GM06990 (cell line): Measurements from ENCODE around the gene ANKS1B.
A peak's percentile ranks its signal among the peaks of the same experiment; 100 is the strongest.

ENCODE experiments used
- DNase-seq: peaks from one replicate; pipeline ENCODE4 v3.0.0-alpha.2; 2011; ENCODE audit not compliant: insufficient read length; ENCODE audit errors: extremely low read depth
- H3K27me3 ChIP-seq: replicated peaks from 2 replicates; pipeline ENCODE4 v1.6.0; 2011; ENCODE audit warnings: low read length; ENCODE audit not compliant: control insufficient read depth, insufficient read depth
- H3K36me3 ChIP-seq: 2 replicates; pipeline ENCODE4 v1.5.1; 2011; ENCODE audit warnings: low read length; ENCODE audit not compliant: control insufficient read depth, insufficient read depth
- H3K4me3 ChIP-seq: replicated peaks from 2 replicates; pipeline ENCODE4 v1.5.1; 2011; ENCODE audit warnings: low read depth, mild to moderate bottlenecking, control low read depth, low read length
- CTCF ChIP-seq: IDR thresholded peaks from 2 replicates; pipeline ENCODE4 v1.5.1; 2011; ENCODE audit warnings: low read length, control low read depth, mild to moderate bottlenecking, inconsistent platforms; ENCODE audit not compliant: insufficient read depth, poor library complexity, severe bottlenecking

Gene ANKS1B

GRCh38 chr12:99984271-99985128, at the start of gene ANKS1B:
TSS of gene ANKS1B (minus strand) at chr12:99984936. CDS start at chr12:99984237, 699 bp downstream.
- peak; percentile 33 for DNase-seq
- Histone ChIP-seq H3K4me3 (peak within 1 kb of the TSS; percentile 56), H3K36me3 (no peaks in the 10 kb centered on the region), H3K27me3 (peaks cover 5% of the 10 kb centered on the region)
- TF ChIP-seq CTCF = no peak

- H3K4me3 ChIP-seq = no peak overlapping the region
- no peaks in the 10 kb centered on the region for H3K27me3 ChIP-seq
- no peak for TF ChIP-seq CTCF
- no peak for DNase-seq
- H3K36me3 ChIP-seq = no peaks in the 10 kb centered on the region
Measured at GRCh38 chr12:100031836-100032235, 47.1 kb upstream of the ANKS1B start.

- no peak overlapping the region for H3K4me3 ChIP-seq
- no peaks in the 10 kb centered on the region for H3K36me3 ChIP-seq
- DNase-seq = no peak
- TF ChIP-seq CTCF = no peak
- H3K27me3 ChIP-seq = no peaks in the 10 kb centered on the region
Measured at GRCh38 chr12:100027671-100028070, 42.9 kb upstream of the ANKS1B start.

- TF ChIP-seq CTCF = no peak
- H3K36me3 ChIP-seq = no peaks in the 10 kb centered on the region
- no peaks in the 10 kb centered on the region for H3K27me3 ChIP-seq
- H3K4me3 ChIP-seq = no peak overlapping the region
- no peak for DNase-seq
Measured at GRCh38 chr12:100026241-100026640, 41.5 kb upstream of the ANKS1B start.

GRCh38 chr12:100024974-100025555, 40.3 kb upstream of the ANKS1B start:
- H3K36me3 ChIP-seq = no peaks in the 10 kb centered on the region
- DNase-seq = no peak
- H3K27me3 ChIP-seq = no peaks in the 10 kb centered on the region
- no peak for TF ChIP-seq CTCF
- H3K4me3 ChIP-seq = no peak overlapping the region
